HG02870 (cell line): ENCODE measurements around the gene ZXDC.

ENCODE experiments used
- ATAC-seq: cut with Tn5 transposase; IDR thresholded peaks from one replicate; pipeline ENCODE4 v1.9.1; 2021; ENCODE audit warnings: mild to moderate bottlenecking, moderate library complexity; ENCODE audit not compliant: unreplicated experiment

The ZXDC gene

GRCh38 chr3:126454437-126455198 lies 21.1 kb downstream of the ZXDC start:
- ATAC-seq = no peak

DNA sequence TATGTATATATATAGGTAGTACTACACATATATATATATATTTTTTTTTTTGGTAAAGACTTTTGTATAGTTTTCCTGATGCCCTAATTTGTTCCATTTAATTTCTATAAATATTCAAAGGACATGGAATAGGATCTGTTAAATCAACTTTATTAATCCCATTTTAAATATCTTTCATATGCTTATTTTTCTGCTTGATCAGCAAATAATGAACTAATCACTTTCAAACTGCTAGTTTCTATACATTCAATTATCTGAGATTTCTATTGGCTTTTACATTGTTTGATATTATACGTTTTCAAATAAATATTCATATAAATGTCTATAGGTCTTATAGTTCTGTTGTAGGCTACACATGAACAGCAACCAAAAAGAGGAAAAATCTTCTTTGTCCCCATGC lies 21.7 kb downstream of the ZXDC start:
- ATAC-seq = no peak

DNA sequence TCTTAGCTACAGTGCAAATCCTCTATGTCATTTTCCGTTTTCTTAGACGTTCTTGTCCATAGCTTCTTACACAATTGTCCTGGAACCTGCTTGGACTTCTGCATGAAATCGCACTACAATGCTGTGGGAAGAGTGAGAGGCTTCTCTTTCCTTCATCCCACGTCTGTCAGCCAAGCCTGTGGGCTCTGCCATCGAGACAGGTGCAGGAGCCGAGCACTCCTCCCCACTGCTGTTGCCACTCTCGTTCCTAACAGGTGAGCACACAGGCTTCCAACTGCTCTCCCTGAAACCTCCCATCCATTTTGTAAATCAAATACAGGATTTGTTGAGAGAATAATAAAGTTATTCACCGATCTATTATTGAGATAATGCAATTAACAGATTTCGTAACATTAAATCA lies 23.5 kb downstream of the ZXDC start:
- ATAC-seq = no peak

DNA sequence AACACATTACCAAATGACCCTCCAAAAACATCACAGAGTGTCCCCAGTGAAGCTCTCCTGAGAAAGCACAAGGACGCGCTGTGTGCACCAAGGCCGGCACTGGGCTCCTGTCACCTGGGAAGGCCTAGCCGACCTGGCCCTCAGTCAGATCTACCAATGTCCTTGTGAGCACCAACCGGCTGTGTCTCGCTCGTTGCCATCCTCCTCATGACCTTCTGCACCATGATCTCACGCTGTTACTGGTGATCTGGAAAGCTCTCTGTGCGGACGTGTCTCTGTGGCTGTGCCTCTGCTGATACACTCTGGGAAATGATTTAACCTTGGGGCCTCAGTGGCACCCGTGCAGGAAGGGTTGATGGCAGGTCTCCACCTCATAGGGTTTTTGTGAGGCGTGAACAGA lies 24.2 kb downstream of the ZXDC start:
- no peak for ATAC-seq

- no peak for ATAC-seq
Measured at GRCh38 chr3:126450744-126451143, 24.9 kb downstream of the ZXDC start.

GRCh38 chr3:126450219-126450618 lies 25.5 kb downstream of the ZXDC start:
- no peak for ATAC-seq

DNA sequence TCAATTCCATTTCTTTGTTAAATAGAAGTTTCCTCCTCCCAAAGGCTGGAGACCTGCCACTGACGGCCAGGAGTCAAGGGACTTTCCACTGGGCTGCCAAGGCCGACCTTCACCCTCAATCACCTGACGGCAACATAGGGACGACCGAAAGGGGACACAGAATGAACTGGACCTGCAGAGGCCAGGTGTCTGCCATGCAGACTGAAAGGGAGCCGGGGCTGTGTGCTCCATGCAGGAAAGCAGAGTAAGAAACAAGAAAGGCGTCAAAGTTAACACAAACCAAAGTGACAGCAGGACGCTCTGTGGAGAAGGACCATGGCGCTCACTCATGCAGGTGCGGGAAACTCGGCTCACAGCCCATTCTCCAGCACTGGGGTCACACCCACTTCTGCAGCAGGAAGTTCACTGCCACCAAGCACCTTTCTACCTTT lies 26.1 kb downstream of the ZXDC start:
- no peak for ATAC-seq

DNA sequence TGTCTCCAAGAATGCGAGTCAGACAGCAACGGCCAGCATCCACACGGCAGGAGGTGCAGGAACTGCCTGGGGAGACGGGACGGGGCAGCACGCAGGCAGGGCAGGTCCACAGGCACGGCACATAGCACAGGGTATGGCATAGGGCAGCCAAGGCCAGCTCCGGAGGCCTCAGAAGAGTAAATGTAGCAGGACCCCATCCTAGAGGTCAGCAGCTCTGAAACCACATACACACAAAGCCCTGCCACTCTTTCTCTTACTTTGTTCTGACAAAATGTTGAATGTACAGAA lies 26.9 kb downstream of the ZXDC start:
- no peak for ATAC-seq

DNA sequence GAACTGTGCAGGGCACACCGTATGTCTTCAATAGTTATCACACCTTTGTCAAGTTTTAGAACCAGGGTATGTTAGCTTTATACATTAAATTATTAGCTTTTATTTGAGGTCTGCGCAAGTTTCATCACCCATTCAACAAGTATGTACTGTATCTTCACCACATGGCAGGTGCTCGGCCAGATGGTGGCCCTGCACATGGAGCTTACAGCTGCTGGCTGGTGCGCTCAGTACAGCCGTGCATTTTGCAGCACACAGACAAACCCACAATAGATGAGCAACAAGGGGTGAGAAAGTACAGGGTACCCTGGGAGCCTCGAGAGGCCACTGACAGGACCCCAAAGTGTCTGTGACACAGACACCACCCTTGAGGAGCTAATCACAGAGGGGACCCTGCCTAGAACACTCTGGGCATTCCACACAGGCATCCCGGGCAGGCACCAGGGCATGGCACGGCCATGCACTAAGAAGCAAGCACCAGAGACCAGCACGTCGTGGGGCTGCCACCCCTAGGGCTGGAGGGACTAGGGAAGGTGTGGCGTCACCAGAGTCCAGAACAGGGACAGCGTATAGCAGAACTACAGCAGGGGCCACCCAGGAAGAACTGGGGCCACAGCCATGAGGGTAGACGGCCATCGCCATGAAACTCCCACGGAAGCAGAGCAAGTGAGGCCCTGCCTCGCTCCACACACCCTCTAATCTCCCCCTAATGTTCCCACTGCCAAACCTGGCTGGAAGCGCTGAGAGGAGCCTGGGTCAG lies 27.4 kb downstream of the ZXDC start:
- no peak for ATAC-seq

- ATAC-seq = no peak
Measured at GRCh38 chr3:126447456-126448106, 28.1 kb downstream of the ZXDC start.

DNA sequence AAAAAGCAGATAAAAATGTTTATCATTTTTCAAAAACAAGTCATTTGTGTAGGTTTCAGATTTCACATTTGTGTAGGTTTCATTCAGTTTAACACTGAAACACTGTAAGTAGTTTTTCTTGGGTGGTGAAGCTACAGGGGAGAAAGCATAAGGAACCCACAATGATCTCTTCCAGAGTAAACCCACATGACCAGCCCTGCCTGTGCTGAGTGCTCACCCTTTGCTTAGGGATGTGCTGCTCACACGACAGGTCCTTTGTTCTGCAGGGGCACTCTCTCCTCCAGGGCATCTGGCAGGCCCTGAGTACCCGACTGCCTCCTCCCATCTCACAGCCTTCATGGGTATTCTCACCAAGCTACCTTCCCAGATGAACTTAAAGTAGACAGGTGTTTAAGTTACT lies 28.9 kb downstream of the ZXDC start:
- ATAC-seq = no peak

- ATAC-seq = no peak
Measured at GRCh38 chr3:126446301-126446700, 29.4 kb downstream of the ZXDC start.

GRCh38 chr3:126445506-126445905 lies 30.2 kb downstream of the ZXDC start:
- ATAC-seq = no peak

DNA sequence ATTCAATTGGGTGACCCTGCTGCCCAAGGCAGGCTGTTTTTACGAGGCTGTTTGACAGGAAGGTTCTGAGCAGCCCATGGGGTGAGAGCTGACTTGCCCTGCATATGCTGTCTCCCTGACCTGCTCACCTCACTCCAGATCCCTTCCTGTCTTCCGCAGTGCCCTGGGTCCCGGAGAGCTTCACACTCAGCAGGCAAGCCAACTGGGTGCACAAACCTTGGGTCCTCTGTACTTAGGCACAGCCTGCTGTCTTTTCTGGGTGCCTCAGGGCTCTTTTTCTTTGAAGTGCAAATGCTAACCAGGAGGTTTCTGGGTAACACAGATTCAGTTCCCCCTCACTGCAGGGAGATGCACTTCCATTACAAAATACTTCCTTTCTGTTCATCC lies 32.8 kb downstream of the ZXDC start:
- ATAC-seq = no peak

DNA sequence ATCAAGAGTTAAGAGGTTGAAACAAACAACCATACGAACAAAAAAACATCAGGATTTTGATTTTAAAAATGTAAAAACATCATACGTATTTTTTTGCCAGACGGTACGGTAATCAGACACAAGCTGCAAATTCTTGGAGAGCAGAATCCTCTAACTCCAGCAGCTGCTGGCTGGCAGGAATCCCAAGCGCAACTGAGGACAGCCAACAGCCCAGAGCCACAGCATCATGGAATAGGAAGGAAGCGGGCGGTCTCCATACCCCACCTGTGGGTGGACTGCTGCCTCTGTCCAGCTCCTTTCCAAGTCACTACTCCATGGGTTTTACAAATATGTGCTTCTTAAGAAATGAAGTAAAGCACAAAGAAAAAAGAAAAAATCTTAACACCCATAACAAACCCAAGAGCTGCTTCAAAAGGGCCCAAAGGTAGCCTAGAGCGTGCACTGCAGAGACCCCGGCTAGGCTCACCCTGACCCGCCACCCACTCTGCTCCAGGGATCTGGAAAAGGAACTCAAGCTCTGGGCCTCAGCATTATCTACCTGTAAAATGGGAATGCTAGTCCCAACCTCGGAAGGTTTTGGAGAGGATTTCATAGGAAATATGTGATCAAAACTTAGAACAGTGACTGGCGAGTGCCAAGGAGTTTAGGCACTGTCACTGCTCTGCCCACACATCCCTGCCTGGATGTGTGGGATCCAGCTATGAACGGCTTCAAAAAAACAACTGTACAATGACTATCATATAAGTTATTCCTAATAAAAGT lies 33.4 kb downstream of the ZXDC start:
- ATAC-seq = no peak

GRCh38 chr3:126441256-126441880 lies 34.3 kb downstream of the ZXDC start:
- no peak for ATAC-seq

- ATAC-seq = no peak
Measured at GRCh38 chr3:126440709-126440995, 35.0 kb downstream of the ZXDC start.

- no peak for ATAC-seq
Measured at GRCh38 chr3:126439968-126440708, 35.6 kb downstream of the ZXDC start.

GRCh38 chr3:126439346-126439967 lies 36.2 kb downstream of the ZXDC start:
- no peak for ATAC-seq

GRCh38 chr3:126438746-126439145 lies 36.9 kb downstream of the ZXDC start:
- ATAC-seq = no peak
